HUES64 (cell line): ENCODE results near the gene FAM161A.
"Not testable (repeated sequence)": the region's sequence is repeated elsewhere in the genome, so short reads cannot be mapped to it uniquely, and the experiment has no call there.

Source experiments
- H3K27ac ChIP-seq: 2 replicates; pipeline ENCODE4 v1.7.0; 2013; ENCODE audit warnings: low read depth, low read length, inconsistent platforms
- H3K27me3 ChIP-seq: 2 replicates; pipeline ENCODE4 v1.6.1; 2013; ENCODE audit warnings: mild to moderate bottlenecking, low read length; ENCODE audit not compliant: insufficient read depth
- H3K36me3 ChIP-seq: 2 replicates; pipeline ENCODE4 v1.6.1; 2013; ENCODE audit warnings: mild to moderate bottlenecking, low read length; ENCODE audit not compliant: insufficient read depth
- H3K4me1 ChIP-seq: 2 replicates; pipeline ENCODE4 v1.6.1; 2013; ENCODE audit warnings: mild to moderate bottlenecking, low read length, moderate library complexity; ENCODE audit not compliant: insufficient read depth
- H3K4me3 ChIP-seq: 2 replicates; pipeline ENCODE4 v1.5.1; 2013; ENCODE audit warnings: mild to moderate bottlenecking, low read length, moderate library complexity
- H3K9ac ChIP-seq: 2 replicates; pipeline ENCODE4 v1.6.1; 2013; ENCODE audit warnings: mild to moderate bottlenecking, low read depth, low read length
- H3K9me3 ChIP-seq: 2 replicates; pipeline ENCODE4 v1.6.1; 2013; ENCODE audit warnings: low read depth, low read length; ENCODE audit not compliant: insufficient read depth
- WGBS: fragments of 150-250, 120-280 bp; methylation state at CpG from one replicate; pipeline ENCODE4 v1.1.7; 2013; ENCODE audit warnings: missing lambda C conversion rate; 5-methylcytosine and 5-hydroxymethylcytosine counted together

The FAM161A gene

DNA sequence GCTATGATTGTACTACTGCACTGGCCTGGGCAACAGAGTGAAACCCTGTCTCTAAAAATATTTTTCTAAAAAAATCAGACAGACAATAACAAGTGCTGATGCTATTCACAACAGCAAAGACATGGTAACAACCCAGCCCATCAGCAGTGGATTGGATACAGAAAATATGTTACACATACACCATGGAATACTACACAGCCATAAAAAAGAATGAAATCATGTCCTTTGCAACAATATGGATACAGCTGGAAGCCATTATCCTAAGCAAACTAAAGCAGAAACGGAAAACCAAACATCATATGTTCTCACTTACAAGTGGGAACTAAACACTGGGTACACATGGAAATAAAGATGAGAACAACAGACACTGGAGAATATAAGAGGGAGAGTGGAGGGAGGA lies 19.9 kb downstream of the FAM161A start:
- Histone ChIP-seq H3K27ac (no peak overlapping the region), H3K4me1 (no peaks in the 10 kb centered on the region), H3K4me3 (no peak overlapping the region), H3K9me3 (no peaks in the 10 kb centered on the region), H3K9ac (no peak overlapping the region), H3K36me3 (peaks cover 30% of the 10 kb centered on the region), H3K27me3 (no peaks in the 10 kb centered on the region)
- 100% methylated on average over 1 of the region's 1 CpG for WGBS

DNA sequence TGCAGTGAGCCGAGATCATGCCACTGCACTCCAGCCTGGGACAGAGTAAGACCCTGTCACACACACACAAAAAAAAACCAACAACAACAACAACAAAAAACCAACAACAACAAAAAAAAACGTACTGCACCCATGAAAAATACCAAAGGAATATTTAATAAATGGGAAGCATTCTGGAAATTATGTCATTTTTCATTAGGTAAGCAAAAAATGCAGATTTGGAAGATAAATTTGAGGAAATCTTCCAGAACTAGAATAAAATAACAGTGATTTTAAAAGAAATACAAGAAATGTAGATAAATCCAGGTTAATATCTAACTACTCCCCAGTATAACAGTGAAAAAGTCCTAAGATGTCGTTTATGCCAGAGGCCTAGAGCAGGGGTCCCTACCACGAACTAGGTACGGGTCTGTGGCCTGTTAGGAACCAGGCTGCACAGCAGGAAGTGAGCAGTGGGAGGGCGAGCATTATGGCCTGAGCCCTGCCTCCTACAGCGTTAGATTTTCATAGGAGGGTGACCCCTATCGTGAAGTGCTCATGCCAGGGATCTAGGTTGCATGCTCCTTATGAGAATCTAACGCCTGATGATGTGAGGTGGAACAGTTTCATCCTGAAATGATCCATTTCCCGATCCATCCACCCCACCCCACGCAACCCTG lies 21.5 kb downstream of the FAM161A start:
- no peak overlapping the region for H3K9ac ChIP-seq
- H3K9me3 ChIP-seq, result no peaks in the 10 kb centered on the region
- H3K27me3 ChIP-seq, result no peaks in the 10 kb centered on the region
- whole genome bisulfite sequencing, result 84% methylated on average over 10 of the region's 11 CpGs
- no peaks in the 10 kb centered on the region for H3K4me1 ChIP-seq
- H3K4me3 ChIP-seq, result no peak overlapping the region
- H3K27ac ChIP-seq, result no peak overlapping the region
- peaks cover 22% of the 10 kb centered on the region for H3K36me3 ChIP-seq

DNA sequence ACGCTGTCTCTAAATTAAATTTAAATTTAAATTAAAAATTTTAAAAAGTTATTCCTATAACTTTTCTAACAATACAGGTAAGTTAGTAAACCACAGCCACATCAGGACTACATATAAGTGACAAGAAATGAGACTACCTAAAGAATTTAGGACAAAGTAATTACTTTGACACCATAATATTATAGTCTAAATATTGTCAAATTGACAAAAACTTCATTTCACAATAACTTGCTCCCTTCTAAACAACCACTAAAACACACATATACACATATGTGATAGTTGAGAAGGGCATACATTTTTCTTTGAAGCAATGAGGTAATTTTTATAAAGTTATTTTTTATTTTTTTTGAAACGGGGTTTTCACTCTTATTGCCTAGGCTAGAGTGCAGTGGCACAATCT lies 31.6 kb downstream of the FAM161A start:
- Histone ChIP-seq H3K36me3 (no peaks in the 10 kb centered on the region; the same call in 1 of the 2 replicates), H3K27ac (no peak overlapping the region), H3K4me3 (no peak overlapping the region), H3K9ac (no peak overlapping the region), H3K9me3 (no peaks in the 10 kb centered on the region), H3K4me1 (no peaks in the 10 kb centered on the region), H3K27me3 (no peaks in the 10 kb centered on the region)
- 86% methylated on average over 1 of the region's 2 CpGs for WGBS

DNA sequence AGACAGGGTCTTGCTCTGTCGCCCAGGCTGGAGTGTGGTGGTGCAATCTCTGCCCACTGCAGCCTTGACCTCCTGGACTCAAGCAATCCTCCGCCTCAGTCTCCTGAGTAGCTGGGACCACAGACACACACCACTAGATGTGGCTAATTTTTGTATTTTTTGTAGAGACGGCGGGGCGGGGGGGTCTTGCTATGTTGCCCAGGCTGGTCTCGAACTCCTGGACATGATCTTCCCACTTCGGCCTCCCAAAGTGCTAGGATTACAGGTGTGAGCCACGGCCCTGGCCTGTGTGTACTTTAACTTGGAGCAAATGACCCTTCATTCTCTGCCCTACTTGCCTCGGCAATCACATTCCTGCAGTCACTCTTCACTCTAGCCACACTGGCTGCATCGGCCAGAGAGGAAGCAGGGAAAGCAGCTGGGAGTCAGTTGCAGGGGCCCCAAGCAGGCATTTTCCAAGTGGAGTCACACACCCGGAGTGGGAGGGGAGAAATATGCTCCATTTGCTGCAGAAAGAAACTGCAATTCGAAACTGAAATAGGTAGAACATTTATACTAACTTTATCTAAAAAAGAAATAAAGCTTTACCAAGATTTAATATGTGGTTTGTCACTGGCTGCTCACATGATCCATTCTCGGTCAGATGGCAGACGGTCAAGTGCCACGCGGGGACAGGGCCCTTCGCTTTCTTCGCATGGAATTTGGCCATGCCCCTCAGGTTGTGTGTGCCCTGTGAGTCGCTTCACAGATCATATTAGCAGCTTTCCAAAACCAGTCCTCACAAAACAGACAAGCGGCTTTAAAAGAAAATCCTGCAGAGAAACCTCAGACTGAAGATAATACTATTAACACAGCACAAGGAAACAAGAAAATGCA lies 37.1 kb downstream of the FAM161A start:
- Histone ChIP-seq H3K4me3 (no peak overlapping the region), H3K9me3 (no peaks in the 10 kb centered on the region), H3K36me3 (no peaks in the 10 kb centered on the region), H3K27me3 (no peaks in the 10 kb centered on the region), H3K9ac (no peak overlapping the region), H3K4me1 (no peaks in the 10 kb centered on the region), H3K27ac (no peak overlapping the region)
- 90% methylated on average over 19 of the region's 20 CpGs for WGBS

DNA sequence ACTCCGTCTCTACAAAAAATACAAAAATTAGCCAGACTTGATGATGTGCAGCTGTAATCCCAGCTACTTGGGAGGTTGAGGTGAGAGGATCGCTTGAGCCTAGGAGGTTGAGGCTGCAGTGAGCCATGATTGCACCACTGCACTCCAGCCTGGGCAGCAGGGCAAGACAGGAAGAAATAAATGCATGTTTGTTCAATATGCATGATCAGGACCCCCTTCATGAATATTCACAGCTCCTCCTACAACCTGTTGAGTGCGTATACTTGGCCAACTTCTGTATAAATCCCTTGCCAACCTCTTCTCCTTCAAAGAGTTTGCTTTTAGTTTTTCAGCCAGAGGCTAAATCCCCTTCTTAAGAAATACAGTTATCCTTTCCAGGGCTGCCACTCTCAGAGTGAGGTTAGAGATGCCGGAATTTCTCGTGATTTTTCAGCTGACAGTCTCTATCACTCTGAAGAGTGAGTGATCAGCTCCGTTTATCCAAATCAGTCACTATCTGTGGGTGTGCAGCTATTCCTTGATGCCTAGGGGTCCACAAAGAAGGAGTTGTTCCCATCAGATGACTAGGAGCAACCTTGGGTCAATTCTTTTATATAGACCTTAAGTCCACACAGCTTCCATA lies 39.2 kb downstream of the FAM161A start:
- Histone ChIP-seq H3K27ac (no peak overlapping the region), H3K36me3 (no peaks in the 10 kb centered on the region), H3K9me3 (no peaks in the 10 kb centered on the region), H3K4me1 (no peaks in the 10 kb centered on the region), H3K27me3 (no peaks in the 10 kb centered on the region), H3K9ac (no peak overlapping the region), H3K4me3 (no peak overlapping the region)
- WGBS, result 89% methylated on average over 6 of the region's 6 CpGs

DNA sequence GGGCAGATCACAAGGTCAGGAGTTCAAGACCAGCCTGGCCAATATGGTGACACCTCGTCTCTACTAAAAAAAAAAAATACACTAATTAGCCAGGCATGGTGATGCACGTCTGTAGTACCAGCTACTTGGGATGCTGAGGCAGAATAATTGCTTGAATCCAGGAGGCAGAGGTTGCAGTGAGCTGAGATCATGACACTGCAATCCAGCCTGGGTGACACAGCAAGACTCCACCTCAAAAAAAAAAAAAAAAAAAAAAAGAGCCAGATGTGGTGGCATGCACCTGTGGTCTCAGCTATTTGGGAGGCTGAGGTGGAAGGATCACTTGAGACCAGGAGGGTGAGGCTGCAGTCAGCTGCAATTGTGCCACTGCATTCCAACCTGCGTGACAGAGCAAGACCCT lies 40.5 kb downstream of the FAM161A start:
- H3K4me3 ChIP-seq, H3K4me1 ChIP-seq, H3K9ac ChIP-seq, H3K9me3 ChIP-seq, H3K36me3 ChIP-seq, H3K27ac ChIP-seq, H3K27me3 ChIP-seq: not testable (repeated sequence)
- WGBS, result 87% methylated on average over 3 of the region's 3 CpGs

DNA sequence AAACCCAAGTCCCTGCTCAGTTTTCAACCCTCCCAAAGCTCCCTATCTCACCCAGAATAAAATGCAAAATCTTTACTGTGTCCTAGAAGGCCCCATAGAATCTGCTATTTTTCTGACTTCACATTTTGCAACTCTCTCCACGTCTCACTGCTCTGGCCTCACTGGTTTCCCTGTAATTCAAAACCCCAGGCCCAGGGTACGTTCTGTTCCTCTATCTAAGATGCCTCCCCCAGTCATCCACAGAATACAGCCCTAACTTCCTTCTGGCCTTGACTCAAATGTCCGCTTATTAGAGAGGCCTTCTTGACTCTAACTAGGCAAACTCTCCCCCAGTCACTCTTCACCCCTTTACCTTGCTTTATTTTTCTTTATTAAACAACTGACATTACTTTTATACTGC lies 42.0 kb downstream of the FAM161A start:
- 84% methylated on average over 3 of the region's 3 CpGs for WGBS

DNA sequence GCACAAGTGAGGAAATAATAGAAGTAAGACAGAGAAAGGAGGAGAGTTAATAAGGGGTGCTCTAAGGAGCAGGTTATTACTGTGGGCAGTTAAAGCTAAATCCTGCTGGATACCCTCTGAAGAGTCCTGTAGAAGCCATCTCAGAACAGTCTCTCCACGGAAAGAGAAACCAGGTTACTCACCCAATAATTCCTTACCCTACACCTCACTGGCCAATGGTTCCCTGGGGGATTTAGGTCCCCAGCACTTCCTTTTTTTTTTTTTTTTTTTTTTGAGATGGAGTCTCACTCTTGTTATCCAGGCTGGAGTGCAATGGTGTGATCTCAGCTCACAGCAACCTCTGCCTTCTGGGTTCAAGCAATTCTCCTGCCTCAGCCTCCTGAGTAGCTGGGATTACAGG lies 43.7 kb downstream of the FAM161A start:
- H3K4me1 ChIP-seq, H3K27me3 ChIP-seq, H3K9me3 ChIP-seq, H3K27ac ChIP-seq, H3K4me3 ChIP-seq, H3K36me3 ChIP-seq, H3K9ac ChIP-seq: not testable (repeated sequence)
- WGBS, result 90% methylated on average over 1 of the region's 1 CpG

More for the DNA sequence above, 42.0 kb downstream of the FAM161A start:
- H3K4me3 ChIP-seq, result no peak overlapping the region
- H3K36me3 ChIP-seq, result no peaks in the 10 kb centered on the region
- H3K9ac ChIP-seq, result no peak overlapping the region
- no peaks in the 10 kb centered on the region for H3K9me3 ChIP-seq
- no peak overlapping the region for H3K27ac ChIP-seq
- no peaks in the 10 kb centered on the region for H3K27me3 ChIP-seq
- H3K4me1 ChIP-seq, result no peaks in the 10 kb centered on the region

DNA sequence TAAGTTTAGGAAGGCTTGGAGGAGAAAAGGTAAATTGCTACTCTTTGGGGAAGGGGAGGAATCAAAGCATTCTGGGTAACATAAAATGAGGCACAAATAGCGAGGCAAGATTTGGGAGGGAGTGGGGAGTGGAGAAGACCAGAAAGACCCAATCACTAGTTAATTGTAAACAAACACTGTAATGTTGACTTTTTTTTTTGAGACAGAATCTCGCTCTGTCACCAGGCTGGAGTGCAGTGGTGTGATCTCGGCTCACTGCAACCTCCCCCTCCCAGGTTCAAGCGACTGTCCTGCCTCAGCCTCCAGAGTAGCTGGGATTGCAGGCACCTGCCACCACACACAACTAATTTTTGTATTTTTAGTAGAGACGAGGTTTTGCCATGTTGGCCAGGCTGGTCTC lies 45.2 kb downstream of the FAM161A start:
- 96% methylated on average over 5 of the region's 5 CpGs for WGBS
- H3K4me1 ChIP-seq, H3K9me3 ChIP-seq, H3K4me3 ChIP-seq, H3K9ac ChIP-seq, H3K27ac ChIP-seq, H3K36me3 ChIP-seq, H3K27me3 ChIP-seq: not testable (repeated sequence)

DNA sequence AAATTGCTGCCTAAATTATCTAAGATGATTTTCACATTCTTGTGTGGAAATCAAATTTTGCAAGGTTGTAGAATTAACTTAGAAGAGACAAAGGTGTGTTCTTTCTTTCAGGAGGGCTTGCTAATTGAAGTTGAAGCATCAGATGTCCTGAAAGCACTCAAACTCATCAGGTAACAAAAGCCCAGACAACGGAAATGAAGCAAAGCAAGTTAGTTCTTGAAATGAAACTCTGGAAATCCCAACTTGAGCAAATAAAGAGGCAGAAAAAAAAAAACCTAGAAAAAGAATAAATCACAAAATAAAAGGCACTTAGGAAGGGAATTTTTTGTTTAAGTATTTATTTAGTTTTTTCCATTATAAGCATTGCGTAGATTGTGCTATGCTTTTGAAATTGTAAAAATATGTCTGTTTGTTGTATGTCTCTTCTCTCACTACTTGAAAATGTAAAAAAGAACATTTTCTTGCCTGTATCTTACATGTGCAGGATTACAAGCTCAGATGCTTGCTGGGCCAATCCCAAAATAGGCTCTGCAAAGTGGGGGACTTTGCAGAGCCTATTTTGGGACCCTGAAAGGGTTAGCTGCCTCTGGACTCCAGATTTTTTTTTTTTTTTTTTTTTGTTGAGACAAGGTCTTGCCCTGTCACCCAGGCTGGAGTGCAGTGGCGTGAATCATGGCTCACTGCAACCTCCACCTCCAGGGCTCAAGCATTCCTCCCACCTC lies 46.7 kb downstream of the FAM161A start:
- Histone ChIP-seq H3K4me1 (no peaks in the 10 kb centered on the region), H3K27ac (no peak overlapping the region), H3K27me3 (no peaks in the 10 kb centered on the region), H3K4me3 (no peak overlapping the region), H3K9me3 (no peaks in the 10 kb centered on the region), H3K36me3 (no peaks in the 10 kb centered on the region), H3K9ac (no peak overlapping the region)
- 100% methylated on average over 3 of the region's 3 CpGs for WGBS

DNA sequence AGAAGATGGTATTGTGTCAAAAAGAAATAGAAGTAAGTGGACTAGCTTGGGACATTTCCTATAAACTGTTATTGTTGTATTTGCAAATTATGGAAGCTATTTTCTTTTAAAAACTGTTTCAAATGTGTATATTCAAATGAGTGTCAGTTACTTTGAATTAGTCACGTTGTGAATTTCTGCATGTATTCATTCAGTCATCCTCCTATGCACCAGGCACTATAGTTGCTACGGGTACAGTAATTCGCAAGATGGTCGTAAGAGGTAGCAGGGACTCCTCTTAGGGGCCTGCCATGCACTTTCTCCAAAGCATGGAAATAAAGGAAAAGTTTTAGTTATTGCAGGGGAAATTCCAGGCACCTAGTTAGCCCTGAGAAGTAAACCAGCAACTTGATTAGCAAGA lies 51.3 kb downstream of the FAM161A start:
- Histone ChIP-seq H3K9ac (no peak overlapping the region), H3K27ac (no peak overlapping the region), H3K27me3 (no peaks in the 10 kb centered on the region), H3K4me1 (no peaks in the 10 kb centered on the region), H3K4me3 (no peak overlapping the region), H3K36me3 (no peaks in the 10 kb centered on the region), H3K9me3 (no peaks in the 10 kb centered on the region)
- 90% methylated on average over 4 of the region's 4 CpGs for WGBS
